OCI-LY3 (cell line): Measurements from ENCODE around the gene GNPNAT1.

Source experiments
- CTCF ChIP-seq: fragments of 200-600, 300-600 bp; sonication (generic); IDR thresholded peaks from 2 replicates; pipeline ENCODE4 v1.5.1; 2014; ENCODE audit warnings: antibody characterized with exemption, low read length, low read depth
- EZH2phosphoT487 ChIP-seq: fragments of 200-600 bp; shearing (Covaris generic); IDR thresholded peaks from 2 replicates; pipeline ENCODE4 v1.6.1; 2018; ENCODE audit warnings: antibody characterized with exemption, mixed run types, low read depth

- TF ChIP-seq CTCF = no peak
- TF ChIP-seq EZH2phosphoT487 = no peak
Measured at GRCh38 chr14:52729585-52729924, 61.9 kb downstream of the GNPNAT1 start.
